ENCODE measurements around the gene LRRTM4. TPM values are rescaled to one million over a fixed set of nuclear protein-coding genes. Genes with fewer than 3 reads are reported as not detected.

Gene LRRTM4
- total RNA-seq, 2 donors from 2014 or later = 7.0 to 21.1 TPM

GRCh38 chr2:77336013-77336412 lies 186.2 kb downstream of the LRRTM4 start:
- H3K27me3 Mint-ChIP-seq (ENCODE audit: insufficient read depth) = no peaks in the 10 kb centered on the region
- DNase-seq = no peak
- no peak overlapping the region for H3K9ac ChIP-seq (ENCODE audit: extremely low read depth, low read length, poor library complexity, severe bottlenecking)
- peaks cover 15% of the 10 kb centered on the region for H3K36me3 Mint-ChIP-seq (ENCODE audit: low read depth)
- no peak overlapping the region for H3K4me3 ChIP-seq (ENCODE audit: low read length)
- no peaks in the 10 kb centered on the region for H3K4me1 ChIP-seq (ENCODE audit: control insufficient read depth, insufficient read depth, low read length)
- peaks cover 27% of the 10 kb centered on the region for H3K9me3 ChIP-seq (ENCODE audit: control insufficient read depth, low read length)
- no peak overlapping the region for H3K27ac ChIP-seq (ENCODE audit: low read depth, low read length)
- H3K4me1 Mint-ChIP-seq = no peaks in the 10 kb centered on the region
- peaks cover 31% of the 10 kb centered on the region for H3K9me3 Mint-ChIP-seq
- H3K4me3 Mint-ChIP-seq = no peak overlapping the region
- no peak for TF ChIP-seq CTCF (conservative IDR thresholded peaks at IDR 0.05)
- H3K36me3 ChIP-seq (ENCODE audit: control insufficient read depth, insufficient read depth, low read length) = no peaks in the 10 kb centered on the region
- no peaks in the 10 kb centered on the region for H3K27me3 ChIP-seq (ENCODE audit: control insufficient read depth, insufficient read depth, low read length, poor library complexity, severe bottlenecking)
- no peak overlapping the region for H3K27ac Mint-ChIP-seq

- DNase-seq = no peak
- H3K36me3 Mint-ChIP-seq (ENCODE audit: low read depth) = peaks cover 7% of the 10 kb centered on the region
- H3K4me1 Mint-ChIP-seq = peaks cover 5% of the 10 kb centered on the region
- H3K4me3 Mint-ChIP-seq = no peak overlapping the region
- H3K9me3 Mint-ChIP-seq = peaks cover 8% of the 10 kb centered on the region
- Histone ChIP-seq H3K9me3 (ENCODE audit: control insufficient read depth, low read length) (peaks cover 7% of the 10 kb centered on the region), H3K27me3 (ENCODE audit: control insufficient read depth, insufficient read depth, low read length, poor library complexity, severe bottlenecking) (no peaks in the 10 kb centered on the region), H3K36me3 (ENCODE audit: control insufficient read depth, insufficient read depth, low read length) (no peaks in the 10 kb centered on the region), H3K4me1 (ENCODE audit: control insufficient read depth, insufficient read depth, low read length) (no peaks in the 10 kb centered on the region), H3K9ac (ENCODE audit: extremely low read depth, low read length, poor library complexity, severe bottlenecking) (no peak overlapping the region), H3K27ac (ENCODE audit: low read depth, low read length) (no peak overlapping the region), H3K4me3 (ENCODE audit: low read length) (no peak overlapping the region)
- H3K27me3 Mint-ChIP-seq (ENCODE audit: insufficient read depth) = no peaks in the 10 kb centered on the region
- no peak overlapping the region for H3K27ac Mint-ChIP-seq
- TF ChIP-seq CTCF (conservative IDR thresholded peaks at IDR 0.05) = no peak
- WGBS, 2 experiments (ENCODE audit: insufficient coverage in 1 of 2, insufficient read length in 1 of 2) = 74 to 77% methylated on average over 4 to 5 of the region's 5 CpGs
These were observed 193.8 kb downstream of the LRRTM4 start for GRCh38 chr2:77328134-77328931.

- no peaks in the 10 kb centered on the region for H3K9me3 ChIP-seq (ENCODE audit: control insufficient read depth, low read length)
- no peak overlapping the region for H3K9ac ChIP-seq (ENCODE audit: extremely low read depth, low read length, poor library complexity, severe bottlenecking)
- no peaks in the 10 kb centered on the region for H3K4me1 ChIP-seq (ENCODE audit: control insufficient read depth, insufficient read depth, low read length)
- H3K9me3 Mint-ChIP-seq = no peaks in the 10 kb centered on the region
- H3K36me3 ChIP-seq (ENCODE audit: control insufficient read depth, insufficient read depth, low read length) = no peaks in the 10 kb centered on the region
- no peak overlapping the region for H3K27ac Mint-ChIP-seq
- peaks cover 5% of the 10 kb centered on the region for H3K4me1 Mint-ChIP-seq
- TF ChIP-seq CTCF (conservative IDR thresholded peaks at IDR 0.05) = no peak
- H3K27ac ChIP-seq (ENCODE audit: low read depth, low read length) = no peak overlapping the region
- no peaks in the 10 kb centered on the region for H3K27me3 ChIP-seq (ENCODE audit: control insufficient read depth, insufficient read depth, low read length, poor library complexity, severe bottlenecking)
- no peak for DNase-seq
- WGBS, 2 experiments (ENCODE audit: insufficient coverage in 1 of 2, insufficient read length in 1 of 2) = 98 to 100% methylated on average over 2 to 3 of the region's 3 CpGs
- H3K36me3 Mint-ChIP-seq (ENCODE audit: low read depth) = no peaks in the 10 kb centered on the region
- no peaks in the 10 kb centered on the region for H3K27me3 Mint-ChIP-seq (ENCODE audit: insufficient read depth)
- no peak overlapping the region for H3K4me3 ChIP-seq (ENCODE audit: low read length)
- no peak overlapping the region for H3K4me3 Mint-ChIP-seq
These were observed 196.8 kb downstream of the LRRTM4 start for GRCh38 chr2:77325395-77325794.

All from endodermal cell (in vitro differentiated cells).